OCI-LY1 (cell line): ENCODE results near the gene PPFIA1.

Experiments
- H2AFZ ChIP-seq: fragments of 200-600 bp; sonication (generic), shearing (Covaris generic); 2 replicates; pipeline ENCODE4 v1.6.0; 2014; ENCODE audit warnings: antibody characterized with exemption, mild to moderate bottlenecking, low read length
- H3F3A ChIP-seq: fragments of 200-600 bp; sonication (generic), shearing (Covaris generic); 2 replicates; pipeline ENCODE4 v1.6.0; 2014; ENCODE audit warnings: mild to moderate bottlenecking, antibody characterized with exemption, low read length, moderate library complexity; ENCODE audit not compliant: insufficient read depth
- H3K27ac ChIP-seq: fragments of 200-600 bp; sonication (generic); 2 replicates; pipeline ENCODE4 v1.5.1; 2014; ENCODE audit warnings: low read length, mixed run types, mild to moderate bottlenecking, low read depth; ENCODE audit not compliant: poor library complexity, severe bottlenecking
- H3K27me3 ChIP-seq: fragments of 200-600 bp; sonication (generic); 2 replicates; pipeline ENCODE4 v1.6.0; 2014; ENCODE audit warnings: antibody characterized with exemption, mild to moderate bottlenecking, low read length, moderate library complexity; ENCODE audit not compliant: insufficient read depth
- H3K36me3 ChIP-seq: fragments of 200-600 bp; sonication (generic); 2 replicates; pipeline ENCODE4 v1.6.1; 2014; ENCODE audit warnings: mild to moderate bottlenecking, antibody characterized with exemption, low read length, moderate library complexity, mixed read lengths; ENCODE audit not compliant: insufficient read depth
- H3K4me1 ChIP-seq: fragments of 200-600 bp; sonication (generic); 2 replicates; pipeline ENCODE4 v1.5.1; 2014; ENCODE audit warnings: mild to moderate bottlenecking, low read length, moderate library complexity; ENCODE audit not compliant: insufficient read depth, severe bottlenecking
- H3K4me2 ChIP-seq: fragments of 200-600 bp; sonication (generic), shearing (Covaris generic); 2 replicates; pipeline ENCODE4 v1.6.1; 2014; ENCODE audit warnings: low read length
- H3K4me3 ChIP-seq: fragments of 200-600 bp; sonication (generic); 2 replicates; pipeline ENCODE4 v1.5.1; 2014; ENCODE audit warnings: low read length, low read depth, mild to moderate bottlenecking, mixed read lengths; ENCODE audit not compliant: poor library complexity, severe bottlenecking
- H3K79me2 ChIP-seq: fragments of 200-600 bp; shearing (Covaris generic); 2 replicates; pipeline ENCODE4 v1.6.1; 2016; ENCODE audit warnings: mixed run types, low read length, mixed read lengths; ENCODE audit not compliant: insufficient read depth
- H3K9ac ChIP-seq: fragments of 200-600 bp; sonication (generic), shearing (Covaris generic); 2 replicates; pipeline ENCODE4 v1.6.1; 2014; ENCODE audit warnings: mild to moderate bottlenecking, low read length, mixed read lengths
- H3K9me2 ChIP-seq: fragments of 200-600 bp; sonication (generic), shearing (Covaris generic); 2 replicates; pipeline ENCODE4 v1.6.1; 2014; ENCODE audit warnings: low read depth, mild to moderate bottlenecking, low read length, mixed read lengths
- H3K9me3 ChIP-seq: fragments of 200-600 bp; shearing (Covaris generic); 2 replicates; pipeline ENCODE4 v1.6.1; 2014; ENCODE audit warnings: low read length, mixed read lengths
- H4K20me1 ChIP-seq: fragments of 200-600 bp; sonication (generic), shearing (Covaris generic); 2 replicates; pipeline ENCODE4 v1.6.0; 2016; ENCODE audit warnings: mild to moderate bottlenecking, low read length; ENCODE audit not compliant: insufficient read depth
- CTCF ChIP-seq: fragments of 200-600 bp; sonication (generic), shearing (Covaris generic); IDR thresholded peaks from 2 replicates; pipeline ENCODE4 v1.5.1; 2017; ENCODE audit warnings: mild to moderate bottlenecking, antibody characterized with exemption, low read length, moderate library complexity, mixed read lengths
- EZH2 ChIP-seq: fragments of 200-600 bp; sonication (generic), shearing (Covaris generic); IDR thresholded peaks from 2 replicates; pipeline ENCODE4 v1.8.0; 2017; ENCODE audit warnings: borderline replicate concordance, mixed run types, mild to moderate bottlenecking, antibody characterized with exemption, low read length, moderate library complexity, mixed read lengths

Gene PPFIA1

GRCh38 chr11:70421123-70421522, 150.6 kb downstream of the PPFIA1 start:
- TF ChIP-seq EZH2 (no peak), CTCF (no peak)
- Histone ChIP-seq H3K79me2 (no peaks in the 10 kb centered on the region), H2AFZ (no peak overlapping the region), H3K9me3 (no peaks in the 10 kb centered on the region), H3F3A (no peaks in the 10 kb centered on the region), H3K9me2 (no peaks in the 10 kb centered on the region), H4K20me1 (no peaks in the 10 kb centered on the region), H3K4me2 (no peak overlapping the region), H3K9ac (no peak overlapping the region), H3K27me3 (no peaks in the 10 kb centered on the region), H3K4me3 (no peak overlapping the region), H3K36me3 (no peaks in the 10 kb centered on the region), H3K27ac (no peak overlapping the region), H3K4me1 (no peaks in the 10 kb centered on the region)

- no peak overlapping the region for H3K4me2 ChIP-seq
- no peak overlapping the region for H3K4me3 ChIP-seq
- no peak overlapping the region for H2AFZ ChIP-seq
- no peak overlapping the region for H3K9ac ChIP-seq
- TF ChIP-seq CTCF (no peak), EZH2 (no peak)
- no peaks in the 10 kb centered on the region for H3K4me1 ChIP-seq
- no peaks in the 10 kb centered on the region for H4K20me1 ChIP-seq
- no peaks in the 10 kb centered on the region for H3K9me3 ChIP-seq
- no peaks in the 10 kb centered on the region for H3K79me2 ChIP-seq
- H3K36me3 ChIP-seq: no peaks in the 10 kb centered on the region
- no peaks in the 10 kb centered on the region for H3K9me2 ChIP-seq
- H3F3A ChIP-seq: no peaks in the 10 kb centered on the region
- H3K27me3 ChIP-seq: no peaks in the 10 kb centered on the region
- H3K27ac ChIP-seq: no peak overlapping the region
Observed at GRCh38 chr11:70422692-70423522, 152.4 kb downstream of the PPFIA1 start.

GRCh38 chr11:70423523-70424505, 153.3 kb downstream of the PPFIA1 start:
- H3K4me3 ChIP-seq: no peak overlapping the region
- H3K9me2 ChIP-seq: no peaks in the 10 kb centered on the region
- no peaks in the 10 kb centered on the region for H3K79me2 ChIP-seq
- no peaks in the 10 kb centered on the region for H3F3A ChIP-seq
- no peak overlapping the region for H3K4me2 ChIP-seq
- H3K4me1 ChIP-seq: no peaks in the 10 kb centered on the region
- no peak for TF ChIP-seq CTCF
- TF ChIP-seq EZH2: no peak
- no peak overlapping the region for H2AFZ ChIP-seq
- H3K9ac ChIP-seq: no peak overlapping the region
- no peaks in the 10 kb centered on the region for H3K9me3 ChIP-seq
- H3K36me3 ChIP-seq: no peaks in the 10 kb centered on the region
- H4K20me1 ChIP-seq: no peaks in the 10 kb centered on the region
- no peak overlapping the region for H3K27ac ChIP-seq
- no peaks in the 10 kb centered on the region for H3K27me3 ChIP-seq
